Epidermal melanocyte (primary cell): ENCODE results near the gene PABPC1L.

ENCODE experiments used
- DNase-seq: peaks from one replicate; pipeline ENCODE4 v3.0.0; 2011; ENCODE audit warnings: low spot score; ENCODE audit not compliant: insufficient read length

PABPC1L gene

GRCh38 chr20:44942264-44942973 is 32.6 kb downstream of the PABPC1L start:
- DNase-seq: no peak

- DNase-seq: no peak
Measured at GRCh38 chr20:44943828-44944227, 34.0 kb downstream of the PABPC1L start.

- DNase-seq: no peak
Measured at GRCh38 chr20:44945261-44945660, 35.4 kb downstream of the PABPC1L start.

GRCh38 chr20:44946271-44946852 is 36.5 kb downstream of the PABPC1L start:
- no peak for DNase-seq

- no peak for DNase-seq
Measured at GRCh38 chr20:44948107-44948506, 38.2 kb downstream of the PABPC1L start.

GRCh38 chr20:44948513-44948912 is 38.7 kb downstream of the PABPC1L start:
- DNase-seq: no peak

GRCh38 chr20:44950368-44950767 is 40.5 kb downstream of the PABPC1L start:
- no peak for DNase-seq

GRCh38 chr20:44952731-44953130 is 42.9 kb downstream of the PABPC1L start:
- DNase-seq: no peak

GRCh38 chr20:44954211-44954610 is 44.4 kb downstream of the PABPC1L start:
- no peak for DNase-seq

- DNase-seq: no peak
Measured at GRCh38 chr20:44955270-44955669, 45.4 kb downstream of the PABPC1L start.

GRCh38 chr20:44956410-44956809 is 46.5 kb downstream of the PABPC1L start:
- no peak for DNase-seq

GRCh38 chr20:44958276-44958675 is 48.4 kb downstream of the PABPC1L start:
- DNase-seq: no peak

- no peak for DNase-seq
Measured at GRCh38 chr20:44959082-44959637, 49.3 kb downstream of the PABPC1L start.

- no peak for DNase-seq
Measured at GRCh38 chr20:44959638-44960102, 49.8 kb downstream of the PABPC1L start.

- peak; percentile 95 for DNase-seq
Measured at GRCh38 chr20:44960103-44960852, 50.4 kb downstream of the PABPC1L start, which contains the start of gene TOMM34. TSS of gene TOMM34 (minus strand) at chr20:44960397. CDS start at chr20:44960333, 64 bp downstream.

GRCh38 chr20:44961011-44961869 is 51.4 kb downstream of the PABPC1L start:
- DNase-seq: no peak

- no peak for DNase-seq
Measured at GRCh38 chr20:44961870-44962267, 52.0 kb downstream of the PABPC1L start.

- no peak for DNase-seq
Measured at GRCh38 chr20:44962483-44962882, 52.6 kb downstream of the PABPC1L start.

GRCh38 chr20:44963325-44964215 is 53.7 kb downstream of the PABPC1L start:
- DNase-seq: no peak

- no peak for DNase-seq
Measured at GRCh38 chr20:44965651-44966029, 55.8 kb downstream of the PABPC1L start.
